H9 (cell line): ENCODE measurements around the gene SGSM2. TPM values are rescaled to one million over a fixed set of nuclear protein-coding genes. Genes with fewer than 3 reads are reported as not detected.

ENCODE experiments used
- DNase-seq: peaks from one replicate; pipeline ENCODE4 v3.0.0-alpha.2; 2017
- H2AFZ ChIP-seq: one replicate; pipeline ENCODE4 v1.6.1; 2013; ENCODE audit warnings: mild to moderate bottlenecking, low read length, control low read depth, moderate library complexity
- H2AK5ac ChIP-seq: 2 replicates; pipeline ENCODE4 v1.6.1; 2013; ENCODE audit warnings: low read length, control low read depth, mixed read lengths; ENCODE audit not compliant: insufficient read length
- H2BK120ac ChIP-seq: one replicate; pipeline ENCODE4 v1.6.1; 2013; ENCODE audit warnings: low read depth, mild to moderate bottlenecking, low read length, control low read depth, inconsistent platforms; ENCODE audit not compliant: poor library complexity, severe bottlenecking
- H2BK12ac ChIP-seq: 2 replicates; pipeline ENCODE4 v1.6.1; 2013; ENCODE audit warnings: low read length, control low read depth, mixed read lengths, low read depth; ENCODE audit not compliant: insufficient read length
- H2BK15ac ChIP-seq: 2 replicates; pipeline ENCODE4 v1.6.1; 2013; ENCODE audit warnings: low read depth, low read length, control low read depth
- H2BK20ac ChIP-seq: one replicate; pipeline ENCODE4 v1.6.1; 2013; ENCODE audit warnings: low read depth, mild to moderate bottlenecking, low read length, control low read depth, inconsistent platforms; ENCODE audit not compliant: poor library complexity, severe bottlenecking
- H2BK5ac ChIP-seq: 2 replicates; pipeline ENCODE4 v1.6.1; 2013; ENCODE audit warnings: low read length, control low read depth, mixed read lengths; ENCODE audit not compliant: insufficient read length
- H3K14ac ChIP-seq: 2 replicates; pipeline ENCODE4 v1.6.1; 2013; ENCODE audit warnings: low read length, control low read depth; ENCODE audit not compliant: insufficient read depth
- H3K18ac ChIP-seq: 2 replicates; pipeline ENCODE4 v1.6.1; 2013; ENCODE audit warnings: low read depth, mild to moderate bottlenecking, mixed read lengths, low read length, control low read depth; ENCODE audit not compliant: insufficient read length
- H3K23ac ChIP-seq: 2 replicates; pipeline ENCODE4 v1.6.1; 2013; ENCODE audit warnings: low read length, control low read depth, mixed read lengths, low read depth; ENCODE audit not compliant: insufficient read length
- H3K23me2 ChIP-seq: 2 replicates; pipeline ENCODE4 v1.6.1; 2013; ENCODE audit warnings: low read depth, mild to moderate bottlenecking, mixed read lengths, low read length, control low read depth; ENCODE audit not compliant: insufficient read length, poor library complexity, severe bottlenecking
- H3K27ac ChIP-seq: 2 replicates; pipeline ENCODE4 v1.5.1; 2013; ENCODE audit warnings: low read length, control low read depth, mixed read lengths, low read depth; ENCODE audit not compliant: insufficient read length
- H3K27me3 ChIP-seq: 2 replicates; pipeline ENCODE4 v1.6.1; 2013; ENCODE audit warnings: low read length, control low read depth, inconsistent platforms; ENCODE audit not compliant: insufficient read depth
- H3K4ac ChIP-seq: 2 replicates; pipeline ENCODE4 v1.6.1; 2013; ENCODE audit warnings: low read depth, mild to moderate bottlenecking, control low read depth, inconsistent platforms, low read length, moderate library complexity
- H3K4me1 ChIP-seq: 2 replicates; pipeline ENCODE4 v1.6.1; 2013; ENCODE audit warnings: low read length, control low read depth, inconsistent platforms; ENCODE audit not compliant: insufficient read depth
- H3K4me2 ChIP-seq: 2 replicates; pipeline ENCODE4 v1.6.1; 2013; ENCODE audit warnings: low read length, control low read depth, mixed read lengths; ENCODE audit not compliant: insufficient read length, insufficient read depth
- H3K56ac ChIP-seq: 2 replicates; pipeline ENCODE4 v1.6.1; 2013; ENCODE audit warnings: low read depth, mild to moderate bottlenecking, mixed read lengths, low read length, control low read depth; ENCODE audit not compliant: insufficient read length
- H3K79me1 ChIP-seq: 2 replicates; pipeline ENCODE4 v1.6.1; 2013; ENCODE audit warnings: low read depth, mild to moderate bottlenecking, moderate library complexity, low read length, control low read depth, inconsistent platforms; ENCODE audit not compliant: insufficient read depth, poor library complexity, severe bottlenecking
- H3K79me2 ChIP-seq: 2 replicates; pipeline ENCODE4 v1.6.1; 2013; ENCODE audit warnings: low read length, control low read depth, inconsistent platforms; ENCODE audit not compliant: insufficient read depth
- H3K9ac ChIP-seq: 2 replicates; pipeline ENCODE4 v1.6.1; 2013; ENCODE audit warnings: low read length, control low read depth, mixed read lengths; ENCODE audit not compliant: insufficient read length; ENCODE audit errors: extremely low read depth
- H3K9me3 ChIP-seq: one replicate; pipeline ENCODE4 v1.6.1; 2013; ENCODE audit warnings: low read depth, low read length, inconsistent platforms; ENCODE audit not compliant: control insufficient read depth
- H3T11ph ChIP-seq: one replicate; pipeline ENCODE4 v1.6.1; 2013; ENCODE audit warnings: mild to moderate bottlenecking, low read length, control low read depth, inconsistent platforms
- H4K20me1 ChIP-seq: one replicate; pipeline ENCODE4 v1.6.1; 2013; ENCODE audit not compliant: control insufficient read depth, insufficient read length, insufficient read depth
- H4K5ac ChIP-seq: 2 replicates; pipeline ENCODE4 v1.6.1; 2013; ENCODE audit warnings: low read depth, mild to moderate bottlenecking, mixed read lengths, low read length, control low read depth; ENCODE audit not compliant: insufficient read length
- H4K8ac ChIP-seq: replicated peaks from 2 replicates; pipeline ENCODE4 v1.6.1; 2013; ENCODE audit warnings: low read length, control low read depth, mixed read lengths, low read depth; ENCODE audit not compliant: insufficient read length
- H4K91ac ChIP-seq: 2 replicates; pipeline ENCODE4 v1.6.1; 2013; ENCODE audit warnings: low read depth, mild to moderate bottlenecking, moderate library complexity, mixed read lengths, low read length, control low read depth; ENCODE audit not compliant: insufficient read length
- H3K27ac Mint-ChIP-seq, 3 experiments: 2 replicates in 2 of 3; 3 replicates in 1 of 3; pipeline ENCODE4 v1.8.0; 2020 to 2021; ENCODE audit warnings: mixed read lengths in 3 of 3, mild to moderate bottlenecking in 1 of 3, moderate library complexity in 1 of 3
- H3K27me3 Mint-ChIP-seq: 2 replicates; pipeline ENCODE4 v1.8.0; 2021; ENCODE audit warnings: low read depth, mild to moderate bottlenecking, moderate library complexity, mixed read lengths
- H3K36me3 Mint-ChIP-seq, 3 experiments: 2 replicates in 2 of 3; 3 replicates in 1 of 3; pipeline ENCODE4 v1.8.0; 2020 to 2021; ENCODE audit warnings: low read depth in 3 of 3, mixed read lengths in 3 of 3; ENCODE audit not compliant: insufficient read depth in 1 of 3
- H3K4me1 Mint-ChIP-seq, 2 experiments: 2 replicates each; pipeline ENCODE4 v1.8.0; 2020; ENCODE audit warnings: mixed read lengths in 2 of 2
- H3K4me3 Mint-ChIP-seq, 2 experiments: 2 replicates in 1 of 2; 3 replicates in 1 of 2; pipeline ENCODE4 v1.8.0; 2020 to 2021; ENCODE audit warnings: mild to moderate bottlenecking in 2 of 2, mixed read lengths in 2 of 2, moderate library complexity in 1 of 2
- H3K9me3 Mint-ChIP-seq, 2 experiments: 2 replicates in 1 of 2; 3 replicates in 1 of 2; pipeline ENCODE4 v1.8.0; 2020; ENCODE audit warnings: mild to moderate bottlenecking in 2 of 2, mixed read lengths in 2 of 2, moderate library complexity in 1 of 2
- CTCF ChIP-seq: fragments of 200-600 bp; sonication (generic); conservative IDR thresholded peaks from 3 replicates; pipeline ENCODE4 v1.8.0; 2021; ENCODE audit warnings: antibody characterized with exemption, mild to moderate bottlenecking
- WGBS: extraction: QIAGEN DNeasy Blood & Tissue Kit; methylation state at CpG from one replicate; pipeline ENCODE4 v1.1.7; 2013; ENCODE audit warnings: missing lambda C conversion rate, low lambda C conversion rate, mixed read lengths; ENCODE audit not compliant: insufficient read length; ENCODE audit errors: extremely low coverage; 5-methylcytosine and 5-hydroxymethylcytosine counted together
- total RNA-seq: library from RNA; stranded (reverse); gene quantifications from 2 replicates; pipeline ENCODE4 v1.2.1, GENCODE V29; 2021

The SGSM2 gene
- total RNA-seq, 1 experiment from 2014 or later, result 45.6 TPM

- H4K20me1 ChIP-seq, result no peaks in the 10 kb centered on the region
- no peak overlapping the region for H3K4me3 Mint-ChIP-seq
- H3K79me2 ChIP-seq, result no peaks in the 10 kb centered on the region; the same call in 1 of the 2 replicates
- 0 out of 2 replicates have a peak, but pooled peaks cover 2% of the 10 kb centered on the region for H3K4me1 ChIP-seq
- no peaks in the 10 kb centered on the region for H3K27me3 ChIP-seq
- H3K27me3 Mint-ChIP-seq, result no peaks in the 10 kb centered on the region
- no peak overlapping the region for H2BK20ac ChIP-seq
- DNase-seq, result no peak
- no peak overlapping the region for H2BK5ac ChIP-seq
- H2BK15ac ChIP-seq, result no peak overlapping the region
- H3K56ac ChIP-seq, result no peak overlapping the region
- no peak for TF ChIP-seq CTCF
- no peak overlapping the region for H3K23ac ChIP-seq
- H3K4me2 ChIP-seq, result no peak overlapping the region
- no peak overlapping the region for H3K9ac ChIP-seq
- no peak overlapping the region for H2BK12ac ChIP-seq
- no peak overlapping the region for H2AFZ ChIP-seq
- H4K8ac ChIP-seq, result no peak overlapping the region
- no peak overlapping the region for H3K14ac ChIP-seq
- no peaks in the 10 kb centered on the region for H3K79me1 ChIP-seq
- H3K18ac ChIP-seq, result no peak overlapping the region
- H3K9me3 Mint-ChIP-seq, result no peaks in the 10 kb centered on the region
- no peak overlapping the region for H3K4ac ChIP-seq
- no peak overlapping the region for H2BK120ac ChIP-seq
- H3K4me1 Mint-ChIP-seq, result peaks cover 3 to 17% of the 10 kb centered on the region in 2 experiments; a peak in 3 of 4 replicates
- H3K36me3 Mint-ChIP-seq, result peaks cover 0 to 9% (median 0%) of the 10 kb centered on the region in 3 experiments; a peak in 3 of 7 replicates
- H3K27ac ChIP-seq, result no peak overlapping the region
- no peak overlapping the region for H4K5ac ChIP-seq
- no peak overlapping the region for H2AK5ac ChIP-seq
- no peaks in the 10 kb centered on the region for H3K9me3 ChIP-seq
- no peak overlapping the region for H3K27ac Mint-ChIP-seq
- no peak overlapping the region for H3T11ph ChIP-seq
- WGBS, result no CpG with 5 or more reads among the region's 8 CpGs
- no peak overlapping the region for H4K91ac ChIP-seq
- H3K23me2 ChIP-seq, result no peaks in the 10 kb centered on the region
Observed at GRCh38 chr17:2354311-2354710, 17.0 kb downstream of the SGSM2 start.
